HEK293 (cell line): ENCODE results near the gene TCAP.

ENCODE experiments used
- AEBP2 ChIP-seq: fragments of 450-650 bp; formaldehyde crosslinking; IDR thresholded peaks from 2 replicates; pipeline ENCODE4 v1.5.1; 2016; ENCODE audit warnings: missing biosample characterization, missing genetic modification characterization, borderline replicate concordance
- BCL11B ChIP-seq: fragments of 450-650 bp; formaldehyde crosslinking; IDR thresholded peaks from 2 replicates; pipeline ENCODE4 v1.5.1; 2016; ENCODE audit warnings: low read depth, missing biosample characterization, missing genetic modification characterization
- BCL6B ChIP-seq: fragments of 450-650 bp; formaldehyde crosslinking; IDR thresholded peaks from 2 replicates; pipeline ENCODE4 v1.5.1; 2017; ENCODE audit warnings: missing biosample characterization, missing genetic modification characterization
- PATZ1 ChIP-seq: fragments of 450-650 bp; formaldehyde crosslinking; IDR thresholded peaks from 2 replicates; pipeline ENCODE4 v1.5.1; 2016; ENCODE audit warnings: missing biosample characterization, missing genetic modification characterization
- TRIM28 ChIP-seq: IDR thresholded peaks from 2 replicates; pipeline ENCODE4 v1.6.1; 2011; ENCODE audit warnings: low read length, control low read depth, borderline replicate concordance
- ZBTB17 ChIP-seq: fragments of 450-650 bp; formaldehyde crosslinking; IDR thresholded peaks from 2 replicates; pipeline ENCODE4 v1.5.1; 2016; ENCODE audit warnings: missing biosample characterization, missing genetic modification characterization
- ZBTB49 ChIP-seq: fragments of 450-650 bp; formaldehyde crosslinking; IDR thresholded peaks from 2 replicates; pipeline ENCODE4 v1.5.1; 2016; ENCODE audit warnings: missing biosample characterization, missing genetic modification characterization, low read depth
- ZBTB6 ChIP-seq: fragments of 450-650 bp; formaldehyde crosslinking; IDR thresholded peaks from 2 replicates; pipeline ENCODE4 v1.5.1; 2017; ENCODE audit warnings: missing biosample characterization, missing genetic modification characterization
- ZFP3 ChIP-seq: fragments of 450-650 bp; formaldehyde crosslinking; IDR thresholded peaks from 2 replicates; pipeline ENCODE4 v1.5.1; 2016; ENCODE audit warnings: low read depth, missing biosample characterization, missing genetic modification characterization
- ZNF19 ChIP-seq: fragments of 450-650 bp; formaldehyde crosslinking; IDR thresholded peaks from 2 replicates; pipeline ENCODE4; 2016; ENCODE audit warnings: missing biosample characterization, missing genetic modification characterization, low read depth
- ZNF2 ChIP-seq: fragments of 450-650 bp; formaldehyde crosslinking; IDR thresholded peaks from 2 replicates; pipeline ENCODE4 v1.5.1; 2016; ENCODE audit warnings: missing biosample characterization, missing genetic modification characterization
- ZNF202 ChIP-seq: fragments of 450-650 bp; formaldehyde crosslinking; IDR thresholded peaks from 2 replicates; pipeline ENCODE4 v1.5.1; 2016; ENCODE audit warnings: missing biosample characterization, missing genetic modification characterization, borderline replicate concordance
- ZNF280D ChIP-seq: fragments of 450-650 bp; formaldehyde crosslinking; IDR thresholded peaks from 2 replicates; pipeline ENCODE4 v1.5.1; 2016; ENCODE audit warnings: missing biosample characterization, missing genetic modification characterization
- ZNF350 ChIP-seq: fragments of 450-650 bp; formaldehyde crosslinking; IDR thresholded peaks from 2 replicates; pipeline ENCODE4 v1.5.0; 2017; ENCODE audit warnings: missing biosample characterization, mild to moderate bottlenecking, missing genetic modification characterization
- ZNF37A ChIP-seq: fragments of 450-650 bp; IDR thresholded peaks from 2 replicates; pipeline ENCODE4 v1.5.1; 2018; ENCODE audit warnings: missing biosample characterization, missing genetic modification characterization
- ZNF449 ChIP-seq: fragments of 450-650 bp; formaldehyde crosslinking; IDR thresholded peaks from 2 replicates; pipeline ENCODE4 v1.5.1; 2017; ENCODE audit warnings: missing biosample characterization, mild to moderate bottlenecking, missing genetic modification characterization, moderate library complexity
- ZNF501 ChIP-seq: fragments of 450-650 bp; formaldehyde crosslinking; IDR thresholded peaks from 2 replicates; pipeline ENCODE4 v1.5.1; 2016; ENCODE audit warnings: missing biosample characterization, missing genetic modification characterization
- ZNF529 ChIP-seq: fragments of 450-650 bp; formaldehyde crosslinking; IDR thresholded peaks from 2 replicates; pipeline ENCODE4 v1.5.1; 2017; ENCODE audit warnings: missing genetic modification characterization, missing biosample characterization; ENCODE audit not compliant: insufficient replicate concordance
- ZNF544 ChIP-seq: fragments of 450-650 bp; formaldehyde crosslinking; IDR thresholded peaks from 2 replicates; pipeline ENCODE4 v1.5.0; 2017; ENCODE audit warnings: missing biosample characterization, missing genetic modification characterization
- ZNF560 ChIP-seq: fragments of 450-650 bp; formaldehyde crosslinking; IDR thresholded peaks from 2 replicates; pipeline ENCODE4 v1.5.1; 2017; ENCODE audit warnings: missing biosample characterization, missing genetic modification characterization, borderline replicate concordance
- ZNF571 ChIP-seq: fragments of 450-650 bp; formaldehyde crosslinking; IDR thresholded peaks from 2 replicates; pipeline ENCODE4 v1.5.0; 2017; ENCODE audit warnings: missing biosample characterization, missing genetic modification characterization
- ZNF580 ChIP-seq: fragments of 450-650 bp; formaldehyde crosslinking; IDR thresholded peaks from 2 replicates; pipeline ENCODE4 v1.5.1; 2016; ENCODE audit warnings: missing biosample characterization, missing genetic modification characterization
- ZNF670 ChIP-seq: fragments of 450-650 bp; formaldehyde crosslinking; IDR thresholded peaks from 2 replicates; pipeline ENCODE4 v1.5.1; 2016; ENCODE audit warnings: missing biosample characterization, missing genetic modification characterization, low read depth

TCAP gene

GRCh38 chr17:39636927-39637736 is 28.0 kb upstream of the TCAP start, which contains the start of gene STARD3 (continued):
- TF ChIP-seq ZBTB49 (tag by site-specific recombination) (no peak), ZNF202 (no peak), ZNF544 (tag by site-specific recombination) (no peak), ZNF501 (peak; percentile 95), BCL11B (tag by site-specific recombination) (no peak), ZBTB6 (tag by site-specific recombination) (peak; percentile 83), ZNF2 (tag by site-specific recombination) (peak; percentile 75), ZNF19 (tag by site-specific recombination) (no peak), TRIM28 (no peak), ZNF670 (tag by site-specific recombination) (no peak), ZNF560 (tag by site-specific recombination) (no peak), ZNF350 (no peak), ZNF529 (no peak), ZNF571 (tag by site-specific recombination) (no peak), ZNF449 (tag by site-specific recombination) (no peak), ZFP3 (tag by site-specific recombination) (no peak), BCL6B (no peak), ZNF280D (no peak), ZNF37A (no peak), ZBTB17 (tag by site-specific recombination) (peak; percentile 56; the same call in 1 of the 2 replicates), AEBP2 (no peak), ZNF580 (no peak; the same call in 1 of the 2 replicates), PATZ1 (tag by site-specific recombination) (peak; percentile 85)
